HG03575 (cell line): ENCODE measurements around the gene ARHGAP30.
"Not testable (repeated sequence)": the region's sequence is repeated elsewhere in the genome, so short reads cannot be mapped to it uniquely, and the experiment has no call there.

Experiments
- ATAC-seq: cut with Tn5 transposase; IDR thresholded peaks from one replicate; pipeline ENCODE4 v1.9.1; 2021; ENCODE audit not compliant: unreplicated experiment, insufficient number of reproducible peaks, low FRiP score; ENCODE audit errors: extremely low read depth

The ARHGAP30 gene

DNA sequence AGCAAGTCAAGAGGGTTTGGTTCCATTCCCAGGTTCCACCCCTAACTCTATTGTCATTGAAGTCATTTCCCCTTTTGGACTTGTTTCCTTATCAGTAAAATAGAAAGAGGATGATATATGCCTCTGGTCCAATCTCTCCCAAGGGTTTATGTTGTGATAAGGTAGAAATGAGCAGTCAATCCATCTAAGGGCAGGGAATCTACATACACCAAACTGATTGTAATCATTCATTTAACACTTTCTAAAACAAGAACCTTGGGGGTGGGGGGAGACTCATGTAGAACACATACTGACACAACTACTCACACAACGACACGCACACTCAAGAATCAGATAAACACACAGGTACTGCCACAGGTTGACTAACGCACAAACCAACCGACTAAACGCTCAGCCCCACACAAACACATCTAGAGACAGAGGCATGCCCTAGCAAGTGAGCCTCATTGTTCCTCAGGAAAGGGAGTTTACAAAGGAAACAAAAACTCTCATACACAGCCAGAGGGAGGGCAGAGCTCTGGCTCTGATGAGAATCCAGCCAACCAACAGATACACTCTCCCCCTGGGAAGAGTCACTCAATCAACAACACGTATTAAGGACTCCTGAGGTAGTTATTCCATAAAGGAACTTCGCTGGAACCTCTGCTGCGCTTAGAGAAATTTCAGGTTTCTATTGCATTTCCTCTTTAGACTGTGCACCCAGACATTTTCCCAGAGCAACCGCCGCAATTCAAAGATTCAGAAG lies 49.8 kb downstream of the ARHGAP30 start:
- no peak for ATAC-seq

DNA sequence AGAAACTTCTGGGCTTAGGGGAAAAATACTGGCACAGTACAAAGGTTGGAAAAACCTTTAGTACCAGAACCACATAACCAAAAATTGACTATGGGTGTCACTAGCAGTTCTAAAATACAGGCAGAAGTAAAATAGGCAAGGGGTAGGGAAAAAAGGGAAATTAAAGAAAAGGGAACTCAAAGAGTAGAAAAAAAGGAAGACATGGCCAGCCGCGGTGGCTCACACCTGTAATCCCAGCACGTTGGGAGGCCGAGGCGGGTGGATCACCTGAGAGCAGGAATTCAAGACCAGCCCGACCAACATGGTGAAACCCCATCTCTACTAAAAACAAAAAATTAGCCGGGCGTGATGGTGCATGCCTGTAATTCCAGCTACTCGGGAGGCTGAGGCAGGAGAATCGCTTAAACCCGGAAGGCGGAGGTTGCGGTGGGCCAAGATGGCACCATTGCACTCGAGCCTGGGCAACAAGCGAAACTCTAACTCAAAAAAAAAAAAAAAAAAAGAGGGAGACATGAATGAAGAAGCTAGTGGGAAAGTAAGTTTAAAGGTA lies 50.5 kb downstream of the ARHGAP30 start:
- ATAC-seq: not testable (repeated sequence)

DNA sequence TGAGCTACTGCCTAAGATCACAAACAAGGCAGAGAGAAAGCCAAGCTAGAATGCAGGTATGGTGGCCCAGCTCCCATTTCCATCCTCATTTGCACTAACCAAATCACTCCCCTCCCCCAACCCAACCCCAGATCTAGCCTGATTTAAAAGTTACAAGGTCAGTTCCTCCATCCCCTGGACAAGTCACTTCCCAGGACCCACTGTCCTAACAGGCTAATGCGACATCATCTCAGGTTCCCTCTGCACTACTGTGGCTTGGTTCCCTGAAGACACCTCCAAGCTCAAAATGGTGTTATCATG lies 51.1 kb downstream of the ARHGAP30 start:
- no peak for ATAC-seq

DNA sequence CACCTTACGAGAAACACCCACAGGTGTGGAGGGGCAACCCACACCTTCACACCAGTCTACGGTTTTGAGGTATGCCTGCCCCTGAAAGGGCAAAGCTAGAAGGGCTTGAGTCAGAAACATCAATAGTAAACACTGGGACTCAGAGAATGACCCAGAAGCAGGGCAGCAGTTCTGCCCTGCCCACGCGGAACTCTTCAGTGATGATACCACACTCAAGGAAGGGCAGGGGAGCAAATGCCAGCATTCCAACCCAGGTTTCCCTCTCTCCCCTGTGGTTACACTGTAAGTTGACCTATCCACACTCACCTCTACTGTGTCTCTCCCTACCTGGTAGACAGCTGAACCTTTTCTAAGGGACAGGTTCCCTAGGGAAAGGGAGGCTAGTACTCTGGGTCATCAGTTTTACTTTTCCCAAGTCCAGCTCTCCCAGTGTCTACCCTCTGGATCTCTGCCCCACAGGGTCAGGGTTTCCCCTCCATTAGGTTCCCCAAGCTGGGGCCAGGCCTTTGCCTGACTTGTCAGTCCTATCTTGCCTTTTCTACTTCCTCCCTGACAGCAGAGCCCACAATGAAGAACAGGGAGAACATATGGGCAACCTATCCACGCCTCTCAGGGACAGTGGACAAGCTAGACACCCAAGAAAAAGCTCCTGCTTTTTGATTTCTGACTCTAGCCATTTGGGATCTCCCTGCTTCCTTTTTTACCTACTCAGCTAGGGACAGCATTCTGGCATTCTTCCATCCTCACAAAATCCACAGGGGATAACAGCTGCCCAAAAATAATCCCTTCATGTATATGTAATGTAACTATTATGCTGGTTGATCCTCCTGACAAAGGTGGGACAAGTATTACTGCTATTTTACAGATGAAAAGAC lies 51.7 kb downstream of the ARHGAP30 start:
- ATAC-seq: no peak

DNA sequence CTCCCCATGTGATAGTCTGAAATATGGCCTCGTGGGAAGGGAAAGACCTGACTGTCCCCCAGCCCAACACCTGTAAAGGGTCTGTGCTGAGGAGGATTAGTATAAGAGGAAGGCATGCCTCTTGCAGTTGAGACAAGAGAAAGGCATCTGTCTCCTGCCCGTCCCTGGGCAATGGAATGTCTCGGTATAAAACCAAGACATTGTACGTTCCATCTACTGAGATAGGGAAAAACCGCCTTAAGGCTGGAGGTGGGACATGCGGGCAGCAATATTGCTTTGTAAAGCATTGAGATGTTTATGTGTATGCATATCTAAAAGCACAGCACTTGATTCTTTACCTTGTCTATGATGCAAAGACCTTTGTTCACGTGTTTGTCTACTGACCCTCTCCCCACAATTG lies 52.5 kb downstream of the ARHGAP30 start:
- ATAC-seq: not testable (repeated sequence)

DNA sequence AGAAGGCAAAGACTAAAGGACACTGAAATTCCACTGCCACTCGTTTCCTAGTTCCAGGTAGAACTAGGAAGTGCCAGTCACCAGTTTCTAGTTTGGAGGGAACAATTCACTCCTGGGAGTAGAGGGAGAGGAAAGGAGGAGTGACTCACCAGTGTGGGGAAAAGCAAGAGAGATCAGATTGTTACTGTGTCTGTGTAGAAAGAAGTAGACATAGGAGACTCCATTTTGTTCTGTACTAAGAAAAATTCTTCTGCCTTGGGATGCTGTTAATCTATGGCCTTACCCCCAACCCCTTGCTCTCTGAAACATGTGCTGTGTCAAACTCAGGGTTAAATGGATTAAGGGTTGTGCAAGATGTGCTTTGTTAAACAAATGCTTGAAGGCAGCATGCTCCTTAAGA lies 53.0 kb downstream of the ARHGAP30 start:
- ATAC-seq: not testable (repeated sequence)

DNA sequence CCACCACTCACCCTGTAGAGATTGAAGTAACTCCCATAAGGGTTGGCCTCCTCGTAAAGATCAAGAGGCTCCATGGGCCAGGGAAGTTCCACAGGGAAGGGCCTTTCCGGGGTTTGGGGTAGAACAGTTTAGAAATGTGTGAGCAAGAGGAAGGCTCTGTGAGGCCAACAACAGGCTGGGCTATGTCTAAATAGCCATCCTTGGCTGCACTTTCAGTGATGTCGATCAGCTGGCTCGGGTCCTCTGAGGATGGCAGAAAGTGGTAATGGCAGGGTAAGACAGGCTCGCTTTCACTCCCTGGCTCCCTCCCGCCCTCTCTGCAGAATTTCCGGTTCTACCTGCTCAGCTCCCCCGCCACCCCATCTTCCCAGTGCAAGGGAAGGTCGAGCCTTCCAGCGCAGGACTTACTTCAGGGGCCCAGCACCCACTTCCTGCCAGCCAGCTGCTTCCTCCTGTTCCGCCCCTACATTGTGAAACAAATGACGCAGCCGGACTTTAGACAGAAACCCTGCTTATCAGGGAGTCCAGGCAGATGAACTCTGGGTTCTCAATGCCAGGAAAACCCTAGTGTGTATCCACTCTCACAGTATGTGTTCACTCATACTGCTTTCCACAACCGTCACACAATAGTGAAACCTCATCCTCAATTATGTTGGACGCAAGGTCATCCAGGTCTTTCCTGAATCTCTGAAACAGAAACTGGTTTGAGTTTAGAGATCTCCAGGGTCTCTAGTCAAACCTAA lies 56.0 kb downstream of the ARHGAP30 start:
- ATAC-seq: peak; percentile 27

DNA sequence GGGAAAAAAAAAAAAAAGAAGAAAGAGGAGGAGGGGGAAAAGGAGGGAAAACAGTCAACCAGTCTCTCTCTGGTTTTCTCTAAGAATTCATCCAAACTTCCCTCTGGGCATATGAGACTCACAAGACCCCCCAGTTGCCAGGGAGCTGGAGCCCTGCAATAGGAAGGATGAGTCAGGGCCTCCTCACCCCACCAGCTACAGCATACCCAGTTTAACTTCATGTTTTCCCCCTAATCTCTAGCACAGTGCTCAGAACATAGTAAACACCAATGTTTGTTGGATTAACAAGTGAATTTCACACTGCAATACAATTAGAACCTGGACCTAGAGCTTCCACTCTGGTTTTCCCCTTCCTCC lies 56.6 kb downstream of the ARHGAP30 start:
- no peak for ATAC-seq

DNA sequence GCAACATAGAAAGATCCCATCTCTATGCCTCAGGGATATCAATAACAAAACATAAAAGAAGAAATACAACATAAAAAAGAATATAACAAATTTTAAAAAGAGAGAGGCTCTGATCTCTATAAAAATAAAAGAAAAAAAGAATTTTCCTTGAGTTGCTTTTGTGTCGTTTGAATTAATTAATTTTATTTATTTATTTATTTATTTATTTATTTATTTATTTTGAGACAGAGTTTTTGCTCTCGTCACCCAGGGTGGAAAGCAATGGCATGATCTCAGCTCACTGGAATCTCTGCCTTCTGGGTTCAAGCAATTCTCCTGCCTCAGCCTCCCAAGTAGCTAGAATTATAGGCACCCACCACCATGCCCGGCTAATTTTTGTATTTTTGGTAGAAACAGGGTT lies 57.3 kb downstream of the ARHGAP30 start:
- ATAC-seq: no peak

DNA sequence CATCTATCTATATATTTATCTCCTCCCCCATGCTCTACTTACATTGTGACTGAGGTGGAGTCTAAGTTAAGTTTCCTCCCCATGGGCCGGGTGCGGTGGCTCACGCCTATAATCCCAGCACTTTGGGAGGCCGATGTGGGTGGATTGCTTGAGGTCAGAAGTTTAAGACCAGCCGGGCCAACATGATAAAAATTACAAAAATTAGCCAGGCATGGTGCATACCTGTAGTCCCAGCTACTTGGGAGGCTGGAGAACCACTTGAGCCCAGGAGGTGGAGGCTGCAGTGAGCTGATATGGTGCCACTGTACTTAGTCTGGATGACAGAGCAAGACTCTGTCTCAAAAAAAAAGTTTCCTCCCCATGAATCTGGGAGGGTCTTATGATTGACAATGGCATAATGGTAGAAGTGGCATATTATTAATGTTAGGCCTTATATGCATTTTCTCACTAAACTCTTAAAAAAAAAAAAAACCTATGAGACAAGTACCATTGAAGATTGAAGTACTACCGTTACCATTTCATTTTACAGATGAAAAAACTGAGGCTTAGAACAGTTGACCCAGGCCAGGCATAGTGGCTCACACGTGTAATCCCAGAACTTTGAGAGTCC lies 60.0 kb downstream of the ARHGAP30 start:
- no peak for ATAC-seq

DNA sequence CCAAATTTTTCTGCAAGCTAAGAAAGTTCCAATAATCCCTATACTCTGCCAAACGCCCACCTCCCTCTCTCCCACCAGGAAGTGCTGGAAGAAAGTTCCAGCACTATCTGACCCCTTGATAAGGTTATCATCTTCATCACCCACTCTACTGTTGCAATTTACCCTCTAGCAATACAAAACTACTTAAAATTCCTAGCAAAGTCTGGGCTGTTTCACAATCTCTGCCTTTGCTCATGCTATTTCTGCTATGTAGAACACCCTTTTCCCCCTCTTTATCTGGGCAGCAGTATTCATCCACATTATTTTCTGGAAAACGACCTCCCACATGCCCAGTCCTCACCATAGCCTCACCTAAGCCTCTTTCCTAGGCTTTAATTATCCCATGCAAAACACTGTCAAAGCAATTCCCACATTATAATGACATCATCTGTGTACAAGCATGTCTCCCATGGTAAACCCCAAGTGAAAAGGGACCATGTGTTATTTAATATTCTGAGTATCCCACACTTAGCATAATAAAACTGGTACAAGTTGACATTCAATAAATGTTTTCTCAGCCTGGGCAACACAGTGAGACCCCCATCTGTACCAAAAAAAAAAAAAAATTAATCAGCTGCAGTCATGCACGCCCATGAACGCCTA lies 60.7 kb downstream of the ARHGAP30 start:
- no peak for ATAC-seq

DNA sequence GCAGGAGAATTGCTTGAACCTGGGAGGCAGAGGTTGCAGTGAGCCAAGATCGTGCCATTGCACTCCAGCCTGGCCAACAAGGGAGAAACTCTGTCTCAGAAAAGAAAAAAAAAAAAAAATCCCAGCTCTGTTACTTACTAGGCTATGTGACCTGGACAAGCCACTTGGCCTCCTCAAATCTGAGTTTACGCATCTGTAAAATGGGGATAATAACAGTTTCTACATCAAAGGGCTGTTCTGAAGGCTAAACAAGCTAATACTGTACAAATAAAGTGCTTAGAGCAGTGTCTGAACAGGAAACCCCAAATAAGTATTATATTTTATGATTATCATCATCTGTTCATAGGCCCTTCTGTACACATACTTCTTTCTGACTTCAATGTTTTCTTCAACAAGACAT lies 62.3 kb downstream of the ARHGAP30 start:
- ATAC-seq: no peak

DNA sequence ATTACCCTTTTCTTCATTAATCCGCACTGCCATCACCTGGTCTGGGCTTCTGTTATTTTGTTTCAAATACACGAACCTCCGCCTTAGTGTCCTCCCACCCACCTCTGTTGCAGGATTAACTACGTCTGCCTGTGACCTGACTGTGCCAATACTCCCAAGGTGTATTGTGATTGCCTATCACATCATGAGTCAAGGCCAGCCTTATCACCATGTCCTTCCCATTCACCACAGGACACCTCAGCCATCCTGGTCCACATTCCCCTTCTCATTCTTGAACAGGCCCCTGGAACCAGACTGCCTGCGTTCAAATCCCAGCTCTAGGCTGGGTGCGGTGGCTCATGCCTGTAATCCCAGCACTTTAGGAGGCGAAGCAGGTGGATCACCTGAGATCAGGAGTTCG lies 63.1 kb downstream of the ARHGAP30 start:
- no peak for ATAC-seq

DNA sequence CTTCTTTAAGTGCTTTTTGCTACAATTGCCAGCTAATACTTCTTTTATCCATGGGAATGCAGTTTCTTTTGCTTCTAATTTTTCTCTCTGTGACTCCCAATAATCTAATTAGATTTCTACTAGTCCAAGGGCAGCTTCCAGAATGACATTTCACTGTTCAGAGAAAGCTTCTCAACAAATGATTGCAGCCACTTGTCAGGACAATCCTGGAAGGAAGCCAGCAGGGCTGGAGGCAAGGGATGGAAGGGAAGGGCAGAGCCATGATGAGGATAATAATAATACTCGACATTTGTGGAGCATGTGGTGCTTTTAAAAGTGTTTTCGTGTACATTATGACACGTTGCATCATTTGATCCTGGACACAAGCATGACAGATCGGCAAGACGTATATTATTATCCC lies 68.2 kb downstream of the ARHGAP30 start:
- ATAC-seq: no peak

DNA sequence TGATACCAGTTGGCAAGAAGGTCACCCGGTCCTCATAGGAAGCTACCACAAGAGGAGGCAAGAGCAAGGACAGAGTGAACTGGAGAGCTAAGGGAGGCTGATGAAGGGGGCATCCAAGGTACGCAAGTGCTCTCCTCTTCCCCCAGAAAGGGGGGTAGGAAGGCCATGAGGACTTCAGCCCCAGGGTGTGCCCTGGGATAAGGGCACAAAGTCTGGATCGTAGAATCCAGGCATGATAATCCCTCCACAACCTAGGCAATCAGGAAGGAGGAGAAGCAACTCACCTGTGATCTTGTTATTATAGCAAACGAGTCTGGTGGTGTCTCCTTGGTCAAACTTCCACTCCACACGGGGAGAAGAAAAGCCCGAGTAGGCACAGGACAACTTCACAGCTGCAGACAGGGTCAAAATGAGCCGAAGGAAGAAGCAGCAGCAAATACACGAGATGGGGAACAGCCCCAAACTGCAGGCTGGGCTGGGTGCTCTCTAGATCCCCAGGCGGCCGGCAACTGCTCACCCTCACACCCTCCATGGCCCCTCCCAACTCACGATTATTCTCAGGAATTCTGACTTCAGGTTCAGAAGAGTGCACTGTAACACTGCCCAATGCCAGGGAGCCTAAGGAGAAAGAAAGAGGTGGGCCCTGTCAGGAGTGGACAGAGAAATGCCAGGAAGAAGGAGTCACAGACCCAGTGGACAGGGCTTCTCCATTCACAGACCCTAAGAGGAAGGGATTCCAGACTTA lies 68.8 kb downstream of the ARHGAP30 start:
- no peak for ATAC-seq

DNA sequence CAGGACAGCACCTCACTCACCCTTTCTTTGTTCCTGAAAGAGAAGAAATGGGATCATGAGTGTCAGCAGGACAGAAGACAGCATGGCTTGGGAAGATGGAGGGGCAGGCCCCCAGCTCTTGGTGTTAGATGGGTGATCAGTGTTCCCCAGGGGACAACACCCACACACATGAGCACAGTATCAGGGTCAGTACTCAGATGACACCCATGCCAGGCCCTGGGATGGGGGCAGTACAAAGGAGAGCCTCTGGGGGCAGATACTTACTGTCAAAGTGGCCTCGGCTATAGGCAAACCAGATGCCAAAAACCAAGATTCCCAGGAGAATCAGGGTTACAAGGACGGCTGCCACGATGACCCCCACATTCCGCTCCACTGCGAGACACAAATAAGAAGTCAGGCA lies 70.3 kb downstream of the ARHGAP30 start:
- no peak for ATAC-seq

DNA sequence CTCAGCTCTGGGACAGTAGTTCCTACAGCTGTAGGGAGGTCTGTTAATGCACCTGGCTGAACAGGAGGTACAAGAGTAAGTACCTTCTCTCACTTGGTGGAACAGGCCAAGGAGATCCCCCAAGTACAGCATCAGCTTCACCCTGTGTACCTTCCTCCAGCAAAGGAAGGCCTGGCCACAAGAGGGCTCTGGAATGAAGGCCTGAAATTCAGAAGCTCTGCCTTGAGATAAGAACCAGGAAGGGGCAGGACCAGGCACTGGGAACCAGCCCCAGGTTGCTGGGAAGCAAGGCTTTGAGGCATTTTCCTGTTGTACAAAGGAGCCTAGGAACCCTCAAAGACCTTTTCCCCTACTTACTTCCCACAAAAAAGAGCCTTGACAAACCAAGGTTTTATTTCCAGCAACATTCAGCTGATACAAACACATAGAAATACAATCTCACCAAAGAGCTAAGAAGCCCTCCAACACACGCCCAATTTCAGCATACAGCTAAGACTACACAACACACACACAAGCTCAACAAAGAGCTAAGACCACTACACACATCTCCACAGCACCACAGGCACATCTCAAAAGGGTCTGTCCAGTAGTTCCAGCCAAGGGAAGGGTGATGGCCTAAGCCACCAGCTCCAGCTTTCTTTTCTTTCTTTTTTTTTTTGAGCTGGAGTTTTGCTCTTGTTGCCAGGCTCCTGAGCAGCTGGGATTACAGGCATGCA lies 72.2 kb downstream of the ARHGAP30 start:
- no peak for ATAC-seq
